ENCODE data around the gene TIGD6. TPM values are rescaled to one million over a fixed set of nuclear protein-coding genes. Genes with fewer than 3 reads are reported as not detected.
A peak's percentile ranks its signal among the peaks of the same experiment; 100 is the strongest.

TIGD6 gene
- total and polyA plus RNA-seq, 2 of the 4 experiments (the other 2 are of a cell fraction): 5.8 to 6.6 TPM

- peak; percentile 53; the same call in 1 of the 2 replicates for TF ChIP-seq MAZ (IDR thresholded peaks at IDR 0.05; ENCODE audit: borderline replicate concordance, low read depth, low read length)
- no peak; the same call in 1 of the 2 replicates for TF ChIP-seq RAD21 (IDR thresholded peaks at IDR 0.05; ENCODE audit: low read length)
- peak; percentile 92 for TF ChIP-seq POLR2A (IDR thresholded peaks at IDR 0.05; ENCODE audit: low read depth, low read length)
Measured at GRCh38 chr5:150000256-150000989, at the start of gene TIGD6, which contains the start of gene HMGXB3 (continued).

GRCh38 chr5:150046031-150046430 lies 45.6 kb upstream of the TIGD6 start:
- Histone ChIP-seq H4K8ac (ENCODE audit: low read depth in 2 of 2, low read length in 2 of 2) (no peak overlapping the region), H2BK15ac (ENCODE audit: low read depth, low read length) (no peak overlapping the region), H3K9me3 (ENCODE audit: control insufficient read depth, insufficient read depth, low read length) (no peaks in the 10 kb centered on the region), H4K5ac (ENCODE audit: low read depth, low read length) (no peak overlapping the region), H2BK120ac (ENCODE audit: low read depth, low read length) (no peak overlapping the region), H2AK9ac (replicated peaks; ENCODE audit: low read depth, low read length, poor library complexity) (no peak overlapping the region), H2BK5ac (ENCODE audit: low read depth, low read length, poor library complexity, severe bottlenecking) (no peak overlapping the region), H3K56ac (ENCODE audit: extremely low read depth, insufficient read depth, low read length) (no peak overlapping the region), H3K79me1 (ENCODE audit: low read depth in 1 of 2, low read length in 2 of 2) (peaks cover 27 to 66% of the 10 kb centered on the region in 2 experiments), H4K91ac (ENCODE audit: insufficient read depth, low read depth, low read length) (no peak overlapping the region), H4K20me1 (ENCODE audit: insufficient read depth, low read length) (peaks cover 6% of the 10 kb centered on the region; the same call in 1 of the 2 replicates), H3K4me1 (ENCODE audit: control insufficient read depth, insufficient read depth, low read length) (peaks cover 22% of the 10 kb centered on the region), H3K27ac (ENCODE audit: insufficient read depth, low read length) (no peak overlapping the region), H2AFZ (replicated peaks; ENCODE audit: low read length, poor library complexity) (no peak overlapping the region), H3K9ac (ENCODE audit: low read depth, low read length) (no peak overlapping the region), H2BK20ac (ENCODE audit: low read depth, low read length) (no peak overlapping the region; the same call in 1 of the 2 replicates), H3K36me3 (ENCODE audit: control insufficient read depth, insufficient read depth, low read length) (peaks cover 66% of the 10 kb centered on the region), H3K4me3 (ENCODE audit: insufficient read depth, low read depth, low read length) (no peak overlapping the region), H3K9me1 (ENCODE audit: insufficient read depth, low read length) (peaks cover 30% of the 10 kb centered on the region), H2AK5ac (ENCODE audit: low read depth, low read length) (no peak overlapping the region), H3K18ac (ENCODE audit: low read depth, low read length) (no peak overlapping the region), H3K4me2 (ENCODE audit: low read depth, low read length) (no peak overlapping the region), H3K23ac (ENCODE audit: low read depth, low read length) (no peak overlapping the region), H3K27me3 (ENCODE audit: control insufficient read depth, insufficient read depth, low read length) (no peaks in the 10 kb centered on the region), H3K14ac (replicated peaks; ENCODE audit: low read depth, low read length) (no peak overlapping the region), H3K4ac (ENCODE audit: low read depth, low read length) (no peak overlapping the region)
- no TSS peak for BruUV-seq (replicated peaks)
- WGBS, 2 experiments (ENCODE audit: extremely low coverage in 2 of 2, insufficient read length in 1 of 2): no CpG with 5 or more reads among the region's 6 CpGs
- dilution Hi-C loops (cut with HindIII; ENCODE audit: low sequenced_read_pairs, unreplicated experiment): no loop called here
- in situ Hi-C loops (cut with MboI; ENCODE audit: low sequenced_read_pairs): no loop called here
- ATAC-seq (ENCODE audit: low read depth) (no peak), DNase-seq (no peak)
- intact Hi-C loops (cut with micrococcal nuclease): no loop called here
- CTCF ChIA-PET: no interaction called here
- POLR2A ChIA-PET (ENCODE audit: unreplicated experiment): no interaction called here
- TF ChIP-seq RFX5 (IDR thresholded peaks at IDR 0.05; ENCODE audit: low read depth, low read length): no peak
- no peak for TF ChIP-seq SMC3 (IDR thresholded peaks at IDR 0.05; ENCODE audit: low read depth, low read length)
- no peak for TF ChIP-seq MXI1 (IDR thresholded peaks at IDR 0.05; ENCODE audit: borderline replicate concordance, low read depth, low read length)
- TF ChIP-seq RCOR1 (IDR thresholded peaks at IDR 0.05; ENCODE audit: insufficient replicate concordance, low read length): no peak
- TF ChIP-seq CEBPB (IDR thresholded peaks at IDR 0.05; ENCODE audit: low read depth, low read length): no peak
- no peak for TF ChIP-seq MAZ (IDR thresholded peaks at IDR 0.05; ENCODE audit: borderline replicate concordance, low read depth, low read length)
- no peak for TF ChIP-seq CTCF (conservative IDR thresholded peaks at IDR 0.05; ENCODE audit: low read depth, low read length)
- TF ChIP-seq, protein P1, sequence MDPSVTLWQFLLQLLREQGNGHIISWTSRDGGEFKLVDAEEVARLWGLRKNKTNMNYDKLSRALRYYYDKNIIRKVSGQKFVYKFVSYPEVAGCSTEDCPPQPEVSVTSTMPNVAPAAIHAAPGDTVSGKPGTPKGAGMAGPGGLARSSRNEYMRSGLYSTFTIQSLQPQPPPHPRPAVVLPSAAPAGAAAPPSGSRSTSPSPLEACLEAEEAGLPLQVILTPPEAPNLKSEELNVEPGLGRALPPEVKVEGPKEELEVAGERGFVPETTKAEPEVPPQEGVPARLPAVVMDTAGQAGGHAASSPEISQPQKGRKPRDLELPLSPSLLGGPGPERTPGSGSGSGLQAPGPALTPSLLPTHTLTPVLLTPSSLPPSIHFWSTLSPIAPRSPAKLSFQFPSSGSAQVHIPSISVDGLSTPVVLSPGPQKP (IDR thresholded peaks at IDR 0.05; ENCODE audit: borderline replicate concordance, low read depth, low read length): no peak
- TF ChIP-seq FOS (IDR thresholded peaks at IDR 0.05; ENCODE audit: low read depth, low read length): no peak
- TF ChIP-seq MAFK (IDR thresholded peaks at IDR 0.05; ENCODE audit: low read depth, low read length): no peak
- TF ChIP-seq, protein P2, sequence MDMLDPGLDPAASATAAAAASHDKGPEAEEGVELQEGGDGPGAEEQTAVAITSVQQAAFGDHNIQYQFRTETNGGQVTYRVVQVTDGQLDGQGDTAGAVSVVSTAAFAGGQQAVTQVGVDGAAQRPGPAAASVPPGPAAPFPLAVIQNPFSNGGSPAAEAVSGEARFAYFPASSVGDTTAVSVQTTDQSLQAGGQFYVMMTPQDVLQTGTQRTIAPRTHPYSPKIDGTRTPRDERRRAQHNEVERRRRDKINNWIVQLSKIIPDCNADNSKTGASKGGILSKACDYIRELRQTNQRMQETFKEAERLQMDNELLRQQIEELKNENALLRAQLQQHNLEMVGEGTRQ (IDR thresholded peaks at IDR 0.05; ENCODE audit: low read depth, low read length): no peak
- TF ChIP-seq RAD21 (IDR thresholded peaks at IDR 0.05; ENCODE audit: low read length): no peak
